Effector CD4-positive, alpha-beta T cell (primary cell): ENCODE data around the gene SLC11A1.

Experiments
- DNase-seq: peaks from one replicate; pipeline ENCODE4 v3.0.0-alpha.2; 2020

The SLC11A1 gene

DNA sequence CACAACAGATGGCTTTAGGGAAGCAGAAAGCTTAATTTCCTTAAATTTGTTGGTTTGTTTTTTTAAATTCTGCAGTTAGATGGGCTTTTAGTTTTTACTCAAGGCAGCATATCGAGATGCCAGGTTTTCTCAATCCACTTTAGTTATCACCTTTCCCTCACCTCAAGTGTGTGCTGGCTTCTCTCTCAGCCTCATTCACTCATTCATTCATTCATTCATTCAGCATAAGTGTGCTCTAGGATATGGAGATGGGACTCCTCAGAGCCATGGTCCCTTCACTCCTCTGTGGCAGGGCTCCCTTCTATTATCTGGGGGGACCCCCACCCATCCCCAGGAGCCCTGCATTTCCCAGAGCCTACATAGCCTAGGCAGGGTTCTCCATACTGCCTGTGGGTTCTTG is 55.9 kb downstream of the SLC11A1 start:
- DNase-seq, result no peak

DNA sequence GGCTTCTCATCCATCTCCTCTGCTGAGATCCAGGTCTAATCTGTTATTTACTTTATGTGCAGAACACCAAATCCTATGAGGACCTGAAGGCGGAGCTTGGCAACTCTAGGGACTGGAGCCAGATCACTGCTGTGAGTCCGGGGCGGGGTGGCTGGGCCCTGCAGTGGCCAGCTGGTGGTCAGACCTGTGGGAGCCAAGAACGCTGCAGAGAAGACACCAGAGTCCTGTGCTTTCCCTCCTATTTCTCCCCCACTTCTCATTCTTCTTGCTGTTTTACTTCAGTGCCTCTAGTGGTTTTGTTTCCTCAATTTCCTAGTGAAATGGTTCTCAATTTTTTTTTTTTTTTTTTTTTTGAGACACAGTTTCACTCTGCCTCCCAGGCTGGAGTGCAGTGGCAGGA is 56.5 kb downstream of the SLC11A1 start:
- DNase-seq, result no peak

DNA sequence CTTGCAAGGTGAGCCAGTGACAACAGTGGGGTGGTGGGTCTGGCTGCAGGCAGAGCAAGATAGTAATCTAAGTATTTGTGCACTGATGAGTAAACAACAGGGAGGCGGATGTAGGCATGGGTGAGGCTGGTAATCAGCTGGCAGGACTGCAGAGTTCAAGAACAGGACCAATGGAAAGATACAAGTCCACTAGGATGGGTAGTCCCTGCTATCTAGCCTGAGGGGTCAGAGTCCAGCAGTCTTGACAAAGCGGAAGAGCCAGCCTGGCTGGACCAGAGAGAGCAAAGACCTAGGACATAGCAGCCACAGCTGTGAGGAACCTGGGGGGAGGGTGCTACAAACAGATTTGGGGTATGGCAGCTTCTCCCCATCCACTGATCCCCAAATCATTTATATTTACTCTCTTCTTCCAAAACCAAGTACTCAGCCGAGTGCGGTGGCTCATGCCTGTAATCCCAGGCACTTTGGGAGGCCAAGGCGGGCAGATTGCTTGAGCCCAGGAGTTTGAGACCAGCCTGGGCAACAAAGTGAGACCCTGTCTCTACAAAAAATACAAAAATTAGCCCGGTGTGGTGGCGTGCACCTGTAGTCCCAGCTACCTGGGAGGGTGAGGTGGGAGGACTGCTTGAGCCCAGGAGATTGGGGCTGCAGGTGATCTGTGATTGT is 62.8 kb downstream of the SLC11A1 start:
- no peak for DNase-seq

DNA sequence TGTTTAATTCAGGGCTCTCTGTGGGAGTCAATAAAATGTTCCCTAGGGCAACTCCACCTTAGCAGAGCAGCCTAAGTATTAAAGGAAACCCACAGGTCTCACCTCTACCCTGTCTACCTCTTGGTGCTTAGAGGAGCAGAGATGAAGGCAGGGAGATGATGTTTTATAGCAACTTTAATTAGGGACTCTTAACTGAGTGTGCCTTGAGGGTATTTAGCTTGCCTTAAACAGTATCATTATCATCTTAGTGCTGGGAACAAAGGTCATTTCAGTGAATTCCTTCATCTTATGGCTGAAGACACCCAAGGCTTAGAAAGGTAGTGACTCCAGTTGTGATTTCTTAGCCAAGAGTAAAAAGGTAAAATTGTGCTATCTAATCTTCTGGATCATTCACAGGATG is 63.5 kb downstream of the SLC11A1 start:
- no peak for DNase-seq
